GM19463 (cell line): ENCODE measurements around the gene TRIM25.

Experiments
- ATAC-seq: cut with Tn5 transposase; IDR thresholded peaks from one replicate; pipeline ENCODE4 v1.9.1; 2021; ENCODE audit warnings: mild to moderate bottlenecking, moderate library complexity; ENCODE audit not compliant: unreplicated experiment

The TRIM25 gene

DNA sequence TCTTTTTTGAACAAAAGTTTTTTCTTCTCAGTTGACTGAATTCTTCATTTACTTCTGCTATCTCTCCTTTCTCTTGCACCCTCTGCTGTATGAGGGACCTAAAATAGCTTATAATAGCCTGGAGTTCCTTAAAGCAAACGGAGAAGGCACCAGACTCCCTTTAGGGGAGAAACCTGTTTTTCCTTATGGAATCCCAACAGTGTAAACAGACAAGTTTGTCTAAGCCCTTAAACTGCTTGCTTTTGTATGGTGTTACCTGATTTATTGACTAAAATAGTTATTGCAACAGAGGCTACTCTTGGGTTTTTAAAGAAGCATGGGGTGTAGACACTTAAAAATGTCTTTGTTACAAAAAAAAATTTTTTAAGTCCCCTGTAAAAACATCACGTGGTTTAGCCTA is 12.9 kb upstream of the TRIM25 start:
- ATAC-seq, result no peak

DNA sequence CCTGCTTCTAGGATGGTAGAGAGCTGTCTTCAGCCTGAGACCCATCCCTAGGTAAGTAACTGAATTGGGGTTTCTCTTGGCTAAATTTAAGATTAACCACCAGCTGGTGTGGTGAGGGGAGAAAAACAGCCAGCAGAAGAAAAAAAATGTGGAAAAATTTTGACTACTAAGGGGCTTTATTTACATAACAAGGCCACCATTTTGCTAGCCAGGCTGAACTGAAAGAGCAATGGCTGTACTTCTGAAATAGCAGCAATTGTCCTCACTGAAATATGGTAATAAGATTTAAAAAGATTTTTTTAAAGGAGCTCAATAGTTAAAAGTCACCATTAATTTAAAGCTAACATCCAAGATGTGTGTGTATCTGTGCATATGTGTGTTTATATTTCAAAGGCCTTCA is 12.4 kb upstream of the TRIM25 start:
- no peak for ATAC-seq

DNA sequence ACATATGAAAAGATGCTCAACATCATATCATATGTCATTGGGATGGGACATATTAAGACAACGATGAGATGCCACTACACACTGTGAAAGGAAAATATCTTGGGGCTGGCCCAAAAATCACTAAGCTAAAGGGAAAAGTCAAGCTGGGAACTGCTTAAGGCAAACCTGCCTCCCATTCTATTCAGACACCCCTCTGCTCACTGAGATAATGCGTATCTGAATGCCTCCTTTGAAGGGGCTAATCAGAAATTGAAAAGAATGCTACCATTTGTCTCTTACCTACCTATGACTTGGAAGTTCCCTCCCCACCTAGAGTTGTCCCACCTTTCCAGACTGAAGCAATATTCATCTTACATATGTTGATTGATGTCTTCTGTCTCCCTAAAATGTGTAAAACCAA is 11.2 kb upstream of the TRIM25 start:
- no peak for ATAC-seq

DNA sequence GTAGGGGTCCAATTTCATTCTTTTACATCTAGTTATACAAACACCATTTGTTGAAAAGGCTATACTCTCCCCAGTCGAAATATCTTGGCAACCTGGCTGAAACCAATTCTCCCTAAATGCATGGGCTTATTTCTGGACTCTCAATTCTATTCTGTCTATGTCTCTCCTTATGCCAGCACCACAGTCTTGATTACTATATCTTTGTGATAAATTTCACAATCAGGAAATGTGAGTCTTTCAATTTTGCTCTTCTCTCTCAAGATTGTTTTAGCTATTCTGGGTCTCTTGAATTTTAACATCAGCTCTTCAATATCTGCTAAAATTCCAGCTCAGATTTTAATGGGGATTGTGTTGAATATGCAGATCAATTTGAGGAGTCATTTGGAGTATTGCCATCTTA is 5.9 kb upstream of the TRIM25 start:
- no peak for ATAC-seq

DNA sequence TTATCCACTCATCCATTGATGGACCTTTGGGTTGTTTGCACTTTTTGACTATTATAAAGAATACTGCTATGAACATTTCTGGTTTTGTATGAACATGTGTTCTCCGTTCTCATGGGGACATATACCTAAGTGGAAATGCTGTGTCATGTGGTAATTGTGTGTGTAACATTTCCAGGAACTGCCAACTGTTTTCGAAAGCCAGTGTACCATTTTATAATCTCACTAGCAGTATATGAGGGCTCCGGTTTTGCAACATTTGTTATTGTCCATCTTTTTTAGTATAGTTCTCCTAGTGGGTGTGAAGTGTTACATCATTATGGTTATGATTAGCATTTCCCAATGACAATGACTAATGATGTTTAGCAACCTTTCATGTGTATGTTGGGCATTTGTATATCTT is 5.1 kb upstream of the TRIM25 start:
- ATAC-seq, result no peak

DNA sequence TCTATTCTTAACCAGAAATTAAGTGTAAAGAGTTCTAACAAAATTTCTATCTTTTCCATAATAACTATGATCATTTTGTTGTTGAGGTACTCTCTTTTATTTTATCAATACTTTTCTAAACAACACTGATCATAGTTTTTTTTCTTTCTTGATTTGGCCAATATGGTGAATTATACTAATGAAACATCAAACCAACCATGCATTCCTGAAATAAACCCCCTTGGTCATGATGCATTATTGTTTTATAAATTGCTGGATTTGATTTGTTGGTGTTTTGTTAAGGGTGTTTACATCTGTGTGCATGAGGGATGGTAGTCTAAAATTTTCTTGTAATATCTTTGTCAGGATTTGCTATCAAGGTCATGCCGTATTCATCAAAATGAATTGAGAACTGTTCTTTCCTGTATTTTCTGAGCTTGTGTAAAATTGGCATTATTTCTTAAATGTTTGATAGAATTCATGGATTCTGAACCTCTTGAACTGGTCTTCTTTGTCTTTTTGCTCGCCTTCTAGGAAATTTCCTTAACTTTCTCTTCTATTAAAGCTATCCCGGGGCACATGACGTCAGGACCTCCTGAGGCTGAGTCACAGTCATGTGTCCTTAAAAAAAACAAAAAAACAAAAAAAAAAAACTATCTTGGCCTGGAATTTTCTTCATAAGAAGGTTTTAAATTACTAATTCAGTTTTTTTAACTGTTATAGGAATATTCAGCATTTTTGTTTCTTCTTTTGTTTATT is 3.9 kb upstream of the TRIM25 start:
- no peak for ATAC-seq

DNA sequence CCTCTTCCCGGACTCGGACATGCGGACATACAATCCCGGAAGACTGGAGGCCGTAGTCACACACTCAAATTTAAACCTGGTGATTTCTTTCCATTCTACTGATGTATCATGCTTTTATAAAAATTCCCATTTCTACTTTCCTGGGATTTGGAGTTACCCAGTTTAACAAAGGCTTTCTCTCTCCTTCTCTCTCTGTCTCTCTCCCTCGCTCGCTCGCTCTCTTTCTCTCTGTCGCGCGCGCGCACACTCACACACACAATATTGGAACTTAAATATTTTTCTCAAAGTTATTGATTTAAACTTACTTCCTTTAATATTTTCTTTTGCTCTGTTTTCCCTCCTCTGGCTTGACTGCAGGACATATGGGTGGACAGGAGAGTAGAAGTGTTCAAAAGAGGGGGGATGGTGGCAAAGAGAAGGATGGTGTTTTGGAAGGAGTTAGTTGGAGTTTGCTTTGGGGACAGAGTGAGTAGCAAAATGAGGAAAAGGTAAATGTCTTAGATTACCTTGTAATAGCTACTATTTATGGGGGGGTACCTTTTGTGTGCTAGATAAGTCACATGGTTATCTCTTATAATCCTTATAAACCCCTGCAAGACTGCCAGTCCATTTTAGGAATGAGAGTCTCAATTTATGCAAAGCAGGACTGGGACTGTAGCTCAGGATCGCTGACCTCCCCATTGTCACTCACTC is 878 bp upstream of the TRIM25 start:
- no peak for ATAC-seq

DNA sequence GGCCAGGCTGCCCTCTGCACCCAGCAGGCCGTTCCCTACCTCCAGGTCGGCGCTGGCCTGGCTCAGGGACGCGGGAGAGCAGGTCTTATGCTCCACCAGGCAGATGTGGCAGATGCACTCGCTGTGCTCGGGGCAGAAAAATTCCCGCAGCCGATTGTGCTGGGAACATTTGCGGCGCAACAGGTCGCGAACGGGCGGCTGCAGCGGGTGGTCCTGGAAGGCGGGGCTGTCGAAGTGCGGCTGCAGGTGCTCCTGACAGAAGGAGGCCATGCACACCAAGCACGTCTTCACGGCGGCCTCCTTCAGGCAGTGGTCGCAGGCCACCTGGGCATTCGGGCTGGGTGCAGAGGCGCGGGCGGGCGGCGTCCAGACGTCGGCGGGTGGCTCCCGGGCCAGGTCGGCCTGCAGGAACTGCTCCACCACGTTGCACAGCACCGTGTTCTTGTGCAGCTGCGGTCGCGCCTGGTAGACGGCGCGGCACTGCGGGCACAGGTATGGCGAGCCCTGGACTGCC is 439 bp downstream of the TRIM25 start:
- ATAC-seq, result peak; percentile 40

DNA sequence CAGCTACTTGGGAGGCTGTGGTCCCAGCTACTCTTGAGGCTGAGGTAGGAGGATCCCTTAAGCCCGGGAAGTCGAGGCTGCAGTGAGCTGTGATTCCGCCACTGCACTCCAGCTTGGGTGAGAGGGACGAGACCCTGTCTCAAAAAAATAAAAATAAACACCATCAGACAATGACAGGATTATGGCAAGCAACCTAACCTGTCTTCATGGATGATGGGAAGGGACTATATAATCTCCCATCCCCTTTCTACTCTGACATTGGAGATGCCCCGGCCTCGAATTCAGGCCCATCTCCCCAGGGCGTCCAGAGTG is 893 bp downstream of the TRIM25 start:
- no peak for ATAC-seq

DNA sequence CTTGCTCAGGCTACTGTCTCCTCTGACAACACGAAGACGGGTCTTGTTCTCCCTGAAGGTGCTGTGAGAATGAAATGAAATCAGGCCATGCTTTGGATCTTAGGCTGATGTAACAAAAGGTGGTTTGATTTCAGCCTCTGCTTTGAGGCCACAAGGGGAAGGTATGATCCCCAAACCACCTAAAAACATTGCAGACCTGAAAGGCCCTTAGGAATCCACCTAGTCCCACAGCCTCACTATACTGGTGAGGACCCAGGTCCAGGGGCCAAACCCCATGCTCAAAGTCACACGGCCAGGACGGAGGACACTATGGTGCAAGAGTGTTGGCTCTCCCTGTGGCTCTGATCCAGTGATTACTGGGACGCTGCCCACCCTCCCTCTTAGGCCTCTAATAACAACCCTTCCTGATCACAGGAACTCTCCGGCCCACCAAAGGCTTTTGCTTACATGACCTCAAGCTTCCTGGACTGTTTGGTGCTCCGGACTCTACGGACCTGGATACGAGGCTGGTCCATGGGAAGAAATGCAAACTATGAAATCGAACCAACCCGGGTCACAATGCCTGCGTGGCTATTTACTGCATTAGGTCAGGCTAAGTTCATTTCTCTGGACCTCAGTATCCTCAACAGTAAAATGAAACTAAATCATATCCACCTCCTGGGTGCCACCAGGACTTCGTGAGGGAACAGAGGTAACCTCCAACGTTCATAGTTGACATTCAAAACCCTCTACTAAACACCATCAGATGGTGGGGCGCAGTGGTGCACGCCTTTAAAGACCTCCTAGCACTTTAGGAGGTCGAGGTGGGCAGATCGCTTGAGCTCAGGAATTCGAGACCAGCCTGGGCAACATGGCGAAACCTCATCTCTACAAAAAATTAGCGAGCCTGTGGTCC is 1.5 kb downstream of the TRIM25 start:
- no peak for ATAC-seq

DNA sequence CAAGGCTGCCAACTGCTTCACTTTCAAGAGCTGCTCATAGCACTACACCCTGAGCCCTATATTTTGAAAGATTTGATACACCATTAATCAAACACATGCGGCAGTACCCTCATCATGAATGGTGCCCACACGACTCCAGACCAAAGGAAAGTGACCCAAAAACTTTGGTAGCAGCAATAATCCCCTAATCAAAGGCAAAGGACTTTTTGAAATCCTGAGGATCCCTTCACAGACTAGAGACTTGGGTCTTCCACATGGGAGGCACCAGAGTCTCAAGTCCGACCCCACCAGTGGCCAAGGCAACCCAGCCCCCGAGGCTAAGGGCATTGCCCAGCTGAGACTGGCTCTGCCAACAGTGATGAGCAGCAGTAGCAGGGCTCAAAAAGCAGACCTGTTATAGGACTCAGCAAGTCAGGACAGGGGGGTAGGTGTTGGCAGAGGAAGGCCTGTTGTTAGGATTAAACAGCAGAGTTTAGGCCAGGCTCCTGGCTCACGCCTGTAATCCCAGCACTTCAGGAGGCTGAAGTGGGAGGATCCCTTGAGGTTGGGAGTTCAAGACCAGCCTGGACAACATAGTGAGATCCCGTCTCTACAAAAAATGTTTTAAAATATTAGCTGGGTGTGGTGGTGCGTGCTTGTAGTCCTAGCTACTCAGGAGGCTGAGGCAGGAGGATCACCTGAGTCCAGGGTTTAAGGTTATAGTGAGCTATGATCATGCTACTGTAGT is 3.2 kb downstream of the TRIM25 start:
- no peak for ATAC-seq

DNA sequence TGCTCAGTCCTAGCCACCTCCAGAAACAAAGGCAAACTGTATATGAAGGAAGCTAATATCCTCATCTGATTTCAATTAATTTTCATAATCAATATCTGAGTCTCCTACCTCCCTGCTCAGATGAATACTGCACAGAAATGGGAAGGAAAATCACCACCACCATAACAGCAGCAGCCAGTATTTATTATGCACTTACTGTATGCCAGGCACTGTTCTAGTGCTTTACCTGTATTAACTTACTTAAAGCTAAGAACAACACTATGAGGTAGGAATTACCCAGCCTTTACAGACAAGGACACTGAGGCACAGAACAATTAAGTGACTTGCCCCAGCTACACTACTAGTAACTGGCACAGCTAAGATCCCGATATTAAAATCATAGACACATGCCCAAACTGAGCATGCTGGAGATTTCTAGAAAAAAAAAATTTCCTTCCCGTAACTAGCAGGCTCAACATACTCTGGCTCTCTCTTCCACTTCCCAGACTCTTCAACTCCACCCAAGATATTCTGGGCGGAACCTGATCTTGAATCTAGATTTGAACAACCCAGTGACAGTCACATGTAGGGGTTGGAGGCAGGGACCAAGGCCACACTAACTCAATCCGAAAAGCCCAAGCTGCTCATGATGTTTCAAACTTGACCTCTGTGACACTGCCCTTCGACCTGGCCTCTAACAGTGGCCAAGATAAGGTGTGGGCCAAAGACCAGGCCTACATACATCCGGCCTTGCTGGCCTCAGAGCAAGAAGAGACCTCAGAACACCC is 3.9 kb downstream of the TRIM25 start:
- no peak for ATAC-seq

DNA sequence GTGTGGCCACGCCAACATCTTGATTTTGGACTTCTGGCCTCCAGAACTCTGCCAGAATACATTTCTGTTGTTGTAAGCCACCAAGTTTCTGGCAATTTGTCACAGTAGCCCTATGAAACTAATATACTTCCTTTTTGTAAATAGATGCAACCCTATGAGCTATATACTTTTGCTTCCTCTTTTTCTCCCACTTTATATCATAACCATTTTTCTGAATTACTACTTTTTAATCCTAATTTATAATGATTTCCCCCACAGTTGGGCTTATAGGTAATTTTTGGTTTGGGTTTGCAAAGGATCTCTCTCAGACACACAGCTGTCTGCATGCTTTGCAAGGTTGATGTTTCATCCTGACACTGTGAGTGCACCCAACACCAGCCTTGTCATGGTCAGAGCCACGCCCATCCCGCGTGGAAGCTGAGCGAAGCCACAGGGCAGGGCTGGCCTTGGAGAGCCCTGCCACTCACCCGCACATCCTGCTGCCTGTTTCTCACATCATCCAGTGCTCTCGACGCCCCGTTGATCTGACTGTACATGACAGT is 5.8 kb downstream of the TRIM25 start:
- ATAC-seq, result peak; percentile 93

DNA sequence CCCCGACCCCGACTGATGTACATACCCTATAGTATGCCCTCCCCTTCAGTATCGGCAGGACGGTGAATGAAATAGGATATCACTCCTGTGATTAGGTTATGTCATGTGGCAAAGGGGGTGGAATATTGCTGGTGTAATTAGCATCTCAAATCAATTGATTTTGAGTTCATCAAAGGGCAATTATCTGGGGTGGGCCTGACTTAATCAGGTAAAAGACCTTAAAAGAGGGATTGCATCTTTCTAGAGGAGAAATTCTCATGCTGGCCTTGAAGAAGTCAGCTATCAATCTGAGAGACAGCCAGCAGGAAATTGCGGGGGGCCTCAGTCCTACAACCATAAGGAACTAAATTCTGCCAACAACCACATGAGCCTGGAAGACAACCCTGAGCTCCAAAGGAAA is 10.3 kb downstream of the TRIM25 start:
- ATAC-seq, result no peak

DNA sequence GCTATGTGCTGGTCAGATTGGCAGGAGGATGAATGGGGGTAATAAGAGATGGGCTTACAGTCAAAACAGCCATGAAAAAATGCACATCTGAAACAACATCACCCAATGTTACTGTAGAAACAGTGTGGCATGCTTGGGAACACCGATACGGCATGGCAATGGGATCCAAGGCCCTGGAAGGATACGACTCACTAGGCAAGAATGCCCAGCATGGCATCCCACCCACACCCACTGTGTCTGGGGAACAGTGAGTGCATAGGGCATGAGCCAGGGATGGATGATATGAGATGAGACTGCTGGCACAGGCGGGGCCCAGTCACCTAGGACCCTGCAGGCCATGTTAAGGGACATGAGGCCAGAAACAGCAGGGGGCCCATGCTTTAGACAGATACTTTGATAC is 11.5 kb downstream of the TRIM25 start:
- no peak for ATAC-seq

DNA sequence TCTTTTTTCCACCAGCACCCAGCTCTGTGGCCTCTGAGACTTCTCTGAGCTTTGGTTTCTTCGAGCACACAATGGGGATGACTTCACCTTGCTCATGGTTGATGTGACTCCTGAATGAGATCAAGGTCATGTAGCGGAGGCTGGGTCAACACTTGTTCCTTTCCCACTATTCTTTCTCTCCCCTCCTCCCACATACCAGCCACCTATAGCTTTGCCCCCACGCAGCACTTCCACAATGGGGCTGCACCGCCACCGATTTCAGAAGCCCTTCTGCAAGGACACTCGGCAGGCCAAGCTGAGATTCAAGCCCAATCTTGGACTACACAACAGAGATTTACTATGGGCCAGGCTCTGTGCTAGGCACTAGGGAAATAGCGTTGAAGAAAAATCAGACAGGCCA is 14.4 kb downstream of the TRIM25 start:
- no peak for ATAC-seq

DNA sequence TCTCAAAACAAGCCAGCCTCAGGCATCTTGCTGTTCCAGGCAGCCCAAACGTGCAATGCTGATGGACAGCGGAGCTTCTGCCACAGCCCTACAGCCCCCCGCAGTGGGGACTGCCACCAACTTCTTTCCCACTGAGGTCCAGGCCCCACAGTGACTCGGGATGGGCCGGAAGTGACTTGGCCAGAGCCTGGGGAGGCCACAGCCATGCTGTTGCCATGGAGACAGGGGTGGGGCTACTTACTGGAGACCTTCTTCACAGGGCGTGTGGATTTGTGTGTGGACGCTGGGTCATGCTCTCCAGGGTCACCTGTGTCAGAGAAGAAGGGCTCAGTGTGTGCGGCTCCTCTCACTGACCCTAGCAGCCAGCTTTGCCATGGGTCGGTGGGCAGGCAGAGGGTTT is 15.0 kb downstream of the TRIM25 start:
- no peak for ATAC-seq

DNA sequence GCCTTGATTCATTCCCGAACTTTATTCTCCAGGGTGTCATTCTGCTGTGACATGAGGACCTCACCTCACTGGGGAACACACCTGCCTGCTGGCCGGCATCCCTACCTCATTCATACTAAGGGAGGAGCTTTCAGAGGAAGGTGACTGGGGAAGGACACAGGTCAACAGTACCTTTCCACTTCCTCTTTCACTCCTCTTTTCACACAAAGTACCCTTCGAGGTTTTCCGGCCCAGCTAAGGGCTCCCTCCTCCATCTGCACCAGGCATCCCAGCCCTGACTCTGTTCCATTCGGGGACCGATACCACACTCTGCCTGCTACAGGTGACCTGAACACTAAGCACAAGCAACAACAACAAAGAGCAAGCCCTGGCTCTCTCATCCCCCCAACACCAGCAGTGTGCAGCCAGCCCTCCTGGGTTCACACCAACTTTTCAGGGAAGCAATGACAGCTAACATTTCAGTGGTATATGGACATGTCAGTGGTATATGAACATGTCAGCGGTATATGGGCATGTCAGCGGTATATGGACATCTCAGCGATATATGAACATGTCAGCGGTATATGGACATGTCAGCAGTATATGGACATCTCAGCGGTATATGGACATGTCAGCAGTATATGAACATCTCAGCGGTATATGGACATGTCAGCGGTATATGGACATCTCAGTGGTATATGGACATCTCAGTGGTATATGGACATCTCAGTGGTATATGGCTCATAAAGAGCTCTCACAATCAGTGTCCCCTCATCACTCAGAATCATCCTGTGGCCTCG is 16.0 kb downstream of the TRIM25 start:
- ATAC-seq, result no peak

DNA sequence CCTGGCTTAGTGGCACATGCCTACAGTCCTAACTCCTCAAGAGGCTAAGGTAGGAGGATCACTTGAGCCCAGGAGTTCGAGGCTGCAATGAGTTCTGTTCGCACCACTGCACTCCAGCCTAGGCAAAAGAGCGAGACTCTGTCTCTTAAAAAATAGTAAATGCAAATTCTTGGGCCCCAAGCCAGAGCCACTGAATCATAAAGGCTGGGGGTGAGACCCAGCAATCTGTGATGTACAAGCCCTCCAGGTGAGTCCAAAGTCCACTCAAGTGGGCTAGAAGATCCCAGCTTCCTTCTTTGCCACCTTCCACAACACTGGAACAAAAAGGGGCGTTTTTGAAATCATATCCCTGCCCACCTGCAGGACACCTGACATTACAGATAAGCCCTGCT is 16.9 kb downstream of the TRIM25 start:
- ATAC-seq, result no peak
